Mononuclear cell (primary cell): ENCODE measurements around the gene MYL1. TPM values are rescaled to one million over a fixed set of nuclear protein-coding genes. Genes with fewer than 3 reads are reported as not detected.

ENCODE experiments used
- H3K27me3 ChIP-seq: 2 replicates; pipeline ENCODE4 v1.6.0; 2011; ENCODE audit warnings: low read length, control low read depth; ENCODE audit not compliant: insufficient read depth
- H3K4me1 ChIP-seq: 2 replicates; pipeline ENCODE4 v1.5.1; 2011; ENCODE audit warnings: mild to moderate bottlenecking, low read length, control low read depth; ENCODE audit not compliant: insufficient read depth
- H3K4me3 ChIP-seq: 2 replicates; pipeline ENCODE4 v1.5.1; 2011; ENCODE audit warnings: mild to moderate bottlenecking, low read length, moderate library complexity
- H3K9me3 ChIP-seq: 2 replicates; pipeline ENCODE4 v1.5.1; 2011; ENCODE audit warnings: low read depth, mild to moderate bottlenecking, control low read depth, low read length
- total RNA-seq: library from RNA; depleted of rRNA; stranded (reverse); fragments of >200 nt; gene quantifications from one replicate; pipeline ENCODE4 v1.2.3, GENCODE V29; 2012

Gene MYL1
- not detected for total RNA-seq

GRCh38 chr2:210315015-210315788 is at the start of gene MYL1:
TSS of gene MYL1 (minus strand) at chr2:210315174. CDS start at chr2:210315042, 132 bp downstream.
- Histone ChIP-seq H3K4me1 (no peaks in the 10 kb centered on the region), H3K27me3 (no peaks in the 10 kb centered on the region), H3K9me3 (no peaks in the 10 kb centered on the region), H3K4me3 (no peak within 1 kb of the TSS)

- Histone ChIP-seq H3K4me1 (no peaks in the 10 kb centered on the region), H3K9me3 (no peaks in the 10 kb centered on the region), H3K27me3 (no peaks in the 10 kb centered on the region), H3K4me3 (no peak overlapping the region)
Measured at GRCh38 chr2:210363876-210364275, 48.9 kb upstream of the MYL1 start.

- H3K4me1 ChIP-seq: no peaks in the 10 kb centered on the region
- H3K27me3 ChIP-seq: no peaks in the 10 kb centered on the region
Measured at GRCh38 chr2:210363261-210363660, 48.3 kb upstream of the MYL1 start.

GRCh38 chr2:210360412-210360811 is 45.4 kb upstream of the MYL1 start:
- Histone ChIP-seq H3K4me3 (no peak overlapping the region), H3K27me3 (no peaks in the 10 kb centered on the region), H3K4me1 (no peaks in the 10 kb centered on the region), H3K9me3 (no peaks in the 10 kb centered on the region)

More at GRCh38 chr2:210363261-210363660, 48.3 kb upstream of the MYL1 start:
- Histone ChIP-seq H3K9me3 (no peaks in the 10 kb centered on the region), H3K4me3 (no peak overlapping the region)

GRCh38 chr2:210356944-210357343 is 42.0 kb upstream of the MYL1 start:
- Histone ChIP-seq H3K9me3 (no peaks in the 10 kb centered on the region), H3K27me3 (no peaks in the 10 kb centered on the region), H3K4me1 (no peaks in the 10 kb centered on the region), H3K4me3 (no peak overlapping the region)

GRCh38 chr2:210337159-210337558 is 22.2 kb upstream of the MYL1 start:
- H3K4me1 ChIP-seq: no peaks in the 10 kb centered on the region
- H3K27me3 ChIP-seq: no peaks in the 10 kb centered on the region
- no peak overlapping the region for H3K4me3 ChIP-seq
- no peaks in the 10 kb centered on the region for H3K9me3 ChIP-seq

GRCh38 chr2:210324906-210325305 is 9.9 kb upstream of the MYL1 start:
- no peak overlapping the region for H3K4me3 ChIP-seq
- no peaks in the 10 kb centered on the region for H3K27me3 ChIP-seq
- no peaks in the 10 kb centered on the region for H3K9me3 ChIP-seq
- H3K4me1 ChIP-seq: no peaks in the 10 kb centered on the region

GRCh38 chr2:210324458-210324857 is 9.5 kb upstream of the MYL1 start:
- no peaks in the 10 kb centered on the region for H3K27me3 ChIP-seq
- H3K9me3 ChIP-seq: no peaks in the 10 kb centered on the region
- H3K4me1 ChIP-seq: no peaks in the 10 kb centered on the region
- no peak overlapping the region for H3K4me3 ChIP-seq

- H3K27me3 ChIP-seq: no peaks in the 10 kb centered on the region
- no peaks in the 10 kb centered on the region for H3K4me1 ChIP-seq
- H3K4me3 ChIP-seq: no peak overlapping the region
- no peaks in the 10 kb centered on the region for H3K9me3 ChIP-seq
Measured at GRCh38 chr2:210323003-210323402, 8.0 kb upstream of the MYL1 start.

- no peaks in the 10 kb centered on the region for H3K4me1 ChIP-seq
- no peaks in the 10 kb centered on the region for H3K9me3 ChIP-seq
- H3K4me3 ChIP-seq: no peak overlapping the region
- no peaks in the 10 kb centered on the region for H3K27me3 ChIP-seq
Measured at GRCh38 chr2:210318891-210319290, 3.9 kb upstream of the MYL1 start.

GRCh38 chr2:210318486-210318885 is 3.5 kb upstream of the MYL1 start:
- H3K4me1 ChIP-seq: no peaks in the 10 kb centered on the region
- no peak overlapping the region for H3K4me3 ChIP-seq
- H3K9me3 ChIP-seq: no peaks in the 10 kb centered on the region
- no peaks in the 10 kb centered on the region for H3K27me3 ChIP-seq

GRCh38 chr2:210310550-210310949 is 4.4 kb downstream of the MYL1 start:
- Histone ChIP-seq H3K4me3 (no peak overlapping the region), H3K4me1 (no peaks in the 10 kb centered on the region), H3K9me3 (no peaks in the 10 kb centered on the region), H3K27me3 (no peaks in the 10 kb centered on the region)

- no peaks in the 10 kb centered on the region for H3K4me1 ChIP-seq
- no peak overlapping the region for H3K4me3 ChIP-seq
- H3K9me3 ChIP-seq: no peaks in the 10 kb centered on the region
Measured at GRCh38 chr2:210309548-210310233, 5.3 kb downstream of the MYL1 start.

GRCh38 chr2:210303498-210303897 is 11.5 kb downstream of the MYL1 start:
- H3K4me1 ChIP-seq: no peaks in the 10 kb centered on the region
- H3K4me3 ChIP-seq: no peak overlapping the region
- no peaks in the 10 kb centered on the region for H3K9me3 ChIP-seq
- no peaks in the 10 kb centered on the region for H3K27me3 ChIP-seq

More at GRCh38 chr2:210309548-210310233, 5.3 kb downstream of the MYL1 start:
- no peaks in the 10 kb centered on the region for H3K27me3 ChIP-seq

GRCh38 chr2:210302326-210302725 is 12.6 kb downstream of the MYL1 start:
- H3K9me3 ChIP-seq: no peaks in the 10 kb centered on the region
- no peak overlapping the region for H3K4me3 ChIP-seq
- no peaks in the 10 kb centered on the region for H3K27me3 ChIP-seq
- no peaks in the 10 kb centered on the region for H3K4me1 ChIP-seq
